Stimulated activated CD4-positive, alpha-beta T cell treated with anti-CD3 and anti-CD28 coated beads, Interleukin-2, amount 100 ng/mL, for 4 hours (primary cell): ENCODE results near the gene MUC15.
"Not testable (repeated sequence)": the region's sequence is repeated elsewhere in the genome, so short reads cannot be mapped to it uniquely, and the experiment has no call there.

Experiments used
- DNase-seq: peaks from one replicate; pipeline ENCODE4 v3.0.0-alpha.2; 2020; ENCODE audit warnings: low read depth

Gene MUC15

GRCh38 chr11:26571861-26572654 is at the start of gene MUC15:
TSS of gene MUC15 (minus strand) at chr11:26572263. CDS start at chr11:26567094, 5,169 bp downstream.
- DNase-seq, result no peak

GRCh38 chr11:26621132-26621531 is 49.1 kb upstream of the MUC15 start:
- DNase-seq, result no peak

- no peak for DNase-seq
These were observed 48.4 kb upstream of the MUC15 start for GRCh38 chr11:26620282-26621045.

- DNase-seq, result no peak
These were observed 46.4 kb upstream of the MUC15 start for GRCh38 chr11:26618441-26618840.

- no peak for DNase-seq
These were observed 41.7 kb upstream of the MUC15 start for GRCh38 chr11:26613759-26614158.

- no peak for DNase-seq
These were observed 36.6 kb upstream of the MUC15 start for GRCh38 chr11:26608507-26609146.

GRCh38 chr11:26607725-26608506 is 35.9 kb upstream of the MUC15 start:
- no peak for DNase-seq

GRCh38 chr11:26599876-26600434 is 27.9 kb upstream of the MUC15 start:
- no peak for DNase-seq

- DNase-seq, result no peak
These were observed 27.4 kb upstream of the MUC15 start for GRCh38 chr11:26599425-26599824.

- no peak for DNase-seq
These were observed 25.8 kb upstream of the MUC15 start for GRCh38 chr11:26597899-26598298.

- not testable (repeated sequence) for DNase-seq
These were observed 25.1 kb upstream of the MUC15 start for GRCh38 chr11:26597049-26597689.

GRCh38 chr11:26595207-26595865 is 23.3 kb upstream of the MUC15 start:
- DNase-seq, result not testable (repeated sequence)

GRCh38 chr11:26593691-26594090 is 21.6 kb upstream of the MUC15 start:
- no peak for DNase-seq

- no peak for DNase-seq
These were observed 15.0 kb upstream of the MUC15 start for GRCh38 chr11:26587073-26587472.

- DNase-seq, result no peak
These were observed 12.8 kb upstream of the MUC15 start for GRCh38 chr11:26584818-26585217.

- DNase-seq, result no peak
These were observed 11.5 kb upstream of the MUC15 start for GRCh38 chr11:26583550-26583949.

GRCh38 chr11:26580929-26581328 is 8.9 kb upstream of the MUC15 start:
- DNase-seq, result no peak

- DNase-seq, result no peak
These were observed 7.6 kb upstream of the MUC15 start for GRCh38 chr11:26579683-26580082.

- no peak for DNase-seq
These were observed 7.1 kb upstream of the MUC15 start for GRCh38 chr11:26578998-26579661.

GRCh38 chr11:26575946-26576345 is 3.9 kb upstream of the MUC15 start:
- no peak for DNase-seq
